HG03469 (cell line): ENCODE data around the gene GLIS2.
A peak's percentile ranks its signal among the peaks of the same experiment; 100 is the strongest.

Source experiments
- ATAC-seq: cut with Tn5 transposase; IDR thresholded peaks from one replicate; pipeline ENCODE4 v1.9.1; 2021; ENCODE audit warnings: mild to moderate bottlenecking, moderate library complexity, moderate number of reproducible peaks; ENCODE audit not compliant: unreplicated experiment

GLIS2 gene

GRCh38 chr16:4350365-4350786, 34.5 kb downstream of the GLIS2 start:
- no peak for ATAC-seq

DNA sequence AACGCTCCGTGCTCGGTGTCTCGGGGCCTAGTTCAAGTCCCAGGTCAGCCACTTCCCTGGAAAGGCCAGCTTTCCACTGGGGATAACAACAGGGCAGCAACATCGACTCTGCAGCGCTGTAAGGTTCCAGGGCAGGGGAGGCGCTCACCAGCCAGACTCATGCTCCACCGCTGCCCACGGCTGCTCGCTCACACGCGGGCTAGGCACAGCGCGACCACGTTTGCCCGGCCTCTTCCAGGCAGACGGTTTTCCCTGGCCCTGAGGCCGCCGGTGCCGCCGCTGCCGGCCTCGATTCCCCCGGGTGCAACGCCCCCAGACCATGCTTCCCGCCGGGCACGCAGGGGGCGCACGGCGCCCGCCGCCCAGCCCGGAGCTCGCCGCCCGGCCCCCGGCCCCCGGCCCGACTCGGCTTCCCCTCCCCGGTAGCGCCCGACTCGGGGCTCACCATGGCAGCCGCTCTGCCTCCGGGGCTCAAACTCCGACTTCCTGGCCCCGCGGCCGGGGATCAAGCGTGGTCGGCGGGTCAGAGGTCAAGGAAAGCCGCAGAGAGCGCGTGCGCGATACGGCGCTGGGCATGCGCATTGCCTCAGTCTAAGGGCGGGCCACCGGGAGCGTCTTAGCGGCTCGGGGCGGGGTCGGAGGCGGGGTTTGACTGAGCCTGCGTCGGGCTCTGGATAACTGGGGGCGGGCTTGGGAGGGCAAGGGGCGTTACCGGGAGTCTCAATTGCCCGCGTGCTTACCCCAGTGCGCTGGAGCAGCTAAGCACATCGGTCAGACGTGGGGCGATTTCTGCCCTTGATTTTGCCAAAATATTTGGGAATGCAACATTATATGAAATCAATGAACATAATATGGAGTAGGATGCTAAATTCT, 35.2 kb downstream of the GLIS2 start, which contains the start of gene PAM16:
TSS of gene PAM16 (minus strand) at position 535 of the 873 bp plus-strand sequence. CDS start at position 448, 87 bp downstream.
- ATAC-seq, result peak; percentile 88

- ATAC-seq, result no peak
These were observed 36.0 kb downstream of the GLIS2 start for GRCh38 chr16:4351880-4352279.

DNA sequence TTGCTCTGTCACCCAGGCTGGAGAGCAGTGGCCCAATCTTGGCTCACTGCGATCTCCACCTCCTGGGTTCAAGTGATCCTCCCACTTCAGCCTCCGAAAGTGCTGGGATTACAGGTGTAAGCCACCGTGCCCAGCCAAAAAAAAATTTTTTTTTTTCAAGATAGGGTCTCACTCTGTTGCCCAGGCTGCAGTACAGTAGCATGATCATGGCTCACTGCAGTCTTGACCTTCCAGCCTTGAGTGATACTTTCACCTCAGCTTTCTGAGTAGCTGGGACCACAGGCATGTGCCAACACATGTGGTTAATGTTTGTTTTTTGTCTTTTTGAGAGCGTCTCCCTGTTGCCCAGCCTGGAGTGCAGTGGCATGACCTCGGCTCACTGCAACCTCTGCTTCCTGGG, 37.0 kb downstream of the GLIS2 start:
- ATAC-seq, result no peak

- no peak for ATAC-seq
These were observed 37.8 kb downstream of the GLIS2 start for GRCh38 chr16:4353675-4354074.

GRCh38 chr16:4354512-4355409, 38.9 kb downstream of the GLIS2 start:
- ATAC-seq, result no peak

DNA sequence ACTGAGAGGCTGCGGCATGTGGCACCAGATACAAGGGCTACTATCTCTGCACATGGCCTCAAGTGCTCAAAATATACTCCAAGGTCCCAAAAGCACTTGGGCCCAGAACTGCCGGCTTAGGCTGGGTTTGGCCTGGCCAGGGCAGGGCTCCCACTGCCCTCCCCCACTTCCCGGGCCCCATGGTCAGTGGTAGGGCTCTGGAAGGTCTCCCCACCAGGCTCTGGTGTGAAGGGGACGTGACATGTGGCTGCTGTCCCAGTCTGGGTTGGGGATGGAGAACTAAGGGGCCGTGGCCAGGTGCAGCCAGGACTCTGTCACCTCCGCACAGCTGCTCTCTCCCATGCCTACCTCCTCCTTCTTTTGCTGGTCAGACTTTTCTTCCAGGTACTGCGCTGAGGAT, 41.0 kb downstream of the GLIS2 start:
- no peak for ATAC-seq

- ATAC-seq, result no peak
These were observed 42.4 kb downstream of the GLIS2 start for GRCh38 chr16:4358236-4358635.

- ATAC-seq, result no peak
These were observed 43.1 kb downstream of the GLIS2 start for GRCh38 chr16:4358831-4359561.

GRCh38 chr16:4359914-4360313, 44.0 kb downstream of the GLIS2 start:
- no peak for ATAC-seq

- ATAC-seq, result no peak
These were observed 44.7 kb downstream of the GLIS2 start for GRCh38 chr16:4360538-4361021.

GRCh38 chr16:4361033-4361943, 45.4 kb downstream of the GLIS2 start:
- no peak for ATAC-seq

GRCh38 chr16:4361944-4362311, 46.1 kb downstream of the GLIS2 start:
- no peak for ATAC-seq

- no peak for ATAC-seq
These were observed 46.7 kb downstream of the GLIS2 start for GRCh38 chr16:4362476-4363135.

- no peak for ATAC-seq
These were observed 48.5 kb downstream of the GLIS2 start for GRCh38 chr16:4364196-4365013.

DNA sequence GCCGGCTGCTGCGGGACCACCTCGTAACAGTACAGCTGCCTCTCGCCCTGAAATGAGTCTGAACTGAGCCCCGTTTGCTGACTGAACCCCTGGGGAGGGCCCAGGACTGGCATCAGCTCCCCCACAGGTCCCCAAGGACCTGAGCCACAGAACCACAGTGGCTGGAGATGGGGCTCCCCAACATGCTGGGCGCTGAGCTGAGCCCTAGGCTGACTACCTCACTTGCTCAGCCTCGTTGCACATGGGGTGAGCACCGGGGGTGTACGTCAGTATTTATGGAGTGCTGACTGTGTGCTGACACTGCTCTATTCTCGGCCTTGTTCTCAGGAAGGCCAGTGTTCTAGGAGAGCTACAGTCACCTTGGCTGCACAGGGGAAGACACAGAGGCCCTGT, 49.1 kb downstream of the GLIS2 start:
- peak; percentile 46 for ATAC-seq

DNA sequence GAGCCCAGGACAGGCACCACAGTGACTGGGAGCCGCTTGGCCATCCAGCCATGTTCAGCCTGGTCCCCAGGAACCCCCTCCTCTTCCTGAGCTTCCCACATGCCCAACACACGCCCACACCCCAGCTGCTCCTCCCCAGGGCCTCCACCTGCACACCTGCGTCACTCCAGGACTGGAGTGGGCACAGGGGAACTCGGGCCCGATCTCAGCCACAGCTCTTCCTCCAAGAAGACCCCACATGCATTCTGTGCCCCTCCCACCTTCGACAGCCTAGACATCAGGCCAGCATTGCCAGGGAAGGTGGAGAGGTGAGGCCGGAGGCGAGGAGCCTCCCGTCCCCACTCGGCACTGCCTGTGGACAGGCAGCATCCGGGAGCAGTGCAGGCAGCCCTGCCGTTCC, 49.7 kb downstream of the GLIS2 start:
- no peak for ATAC-seq

- no peak for ATAC-seq
These were observed 50.1 kb downstream of the GLIS2 start for GRCh38 chr16:4366016-4366415.
